HCT116 (cell line): Measurements from ENCODE around the gene ERMP1.

Experiments used
- ATF3 ChIP-seq: IDR thresholded peaks from 2 replicates; pipeline ENCODE4 v1.6.1; 2012
- CBX3 ChIP-seq: IDR thresholded peaks from 2 replicates; pipeline ENCODE4 v1.6.1; 2012; ENCODE audit warnings: low read depth
- CEBPB ChIP-seq: IDR thresholded peaks from 2 replicates; pipeline ENCODE4 v1.6.1; 2012; ENCODE audit warnings: low read depth
- CTCF ChIP-seq, 3 experiments: fragments of 200-600 bp in 1 of 3; sonication (generic) in 1 of 3; IDR thresholded peaks in 2 of 3; conservative IDR thresholded peaks in 1 of 3; 2 replicates each; pipeline ENCODE4 v1.5.1; 2012 to 2017; ENCODE audit warnings: low read depth in 2 of 3, low read length in 2 of 3, antibody characterized with exemption in 1 of 3, borderline replicate concordance in 1 of 3, control low read depth in 1 of 3, mild to moderate bottlenecking in 1 of 3, mixed read lengths in 1 of 3, mixed run types in 1 of 3, moderate library complexity in 1 of 3; ENCODE audit not compliant: insufficient read depth in 1 of 3
- EZH2phosphoT487 ChIP-seq: fragments of 200-600 bp; IDR thresholded peaks from 2 replicates; pipeline ENCODE4 v1.6.1; 2018; ENCODE audit warnings: antibody characterized with exemption, borderline replicate concordance
- POLR2A ChIP-seq: IDR thresholded peaks from 2 replicates; pipeline ENCODE4 v1.7.0; 2011; ENCODE audit warnings: borderline replicate concordance; ENCODE audit not compliant: insufficient read depth, insufficient read length; ENCODE audit errors: extremely low read depth
- POLR2AphosphoS5 ChIP-seq: IDR thresholded peaks from 2 replicates; pipeline ENCODE4 v1.6.1; 2011; ENCODE audit warnings: mild to moderate bottlenecking, low read depth, low read length, moderate library complexity
- RAD21 ChIP-seq: IDR thresholded peaks from 2 replicates; pipeline ENCODE4 v1.6.1; 2012; ENCODE audit warnings: low read depth, mild to moderate bottlenecking
- REST ChIP-seq: IDR thresholded peaks from 2 replicates; pipeline ENCODE4 v1.6.1; 2012; ENCODE audit warnings: low read depth
- SIN3A ChIP-seq: IDR thresholded peaks from 2 replicates; pipeline ENCODE4 v1.6.1; 2012; ENCODE audit warnings: low read depth
- YY1 ChIP-seq: IDR thresholded peaks from 2 replicates; pipeline ENCODE4 v1.6.1; 2011; ENCODE audit warnings: low read length, low read depth, moderate library complexity, mild to moderate bottlenecking; ENCODE audit not compliant: insufficient replicate concordance; ENCODE audit errors: extremely low read depth

- TF ChIP-seq RAD21 = no peak
- TF ChIP-seq CEBPB = no peak
- no peak for TF ChIP-seq CTCF (IDR thresholded peaks at IDR 0.05 in 2 of 3, conservative IDR thresholded peaks at IDR 0.05 in 1 of 3; ENCODE audit: borderline replicate concordance in 1 of 3, insufficient read depth in 1 of 3, low read depth in 2 of 3, low read length in 2 of 3)
- TF ChIP-seq EZH2phosphoT487 = no peak
- no peak for TF ChIP-seq POLR2A
- TF ChIP-seq POLR2AphosphoS5 = no peak
- TF ChIP-seq SIN3A = no peak
- TF ChIP-seq REST = no peak
- TF ChIP-seq ATF3 = no peak
- no peak; the same call in 1 of the 2 replicates for TF ChIP-seq CBX3
- no peak for TF ChIP-seq YY1
These were observed 43.8 kb upstream of the ERMP1 start for GRCh38 chr9:5876711-5877110.
